ENCODE measurements around the gene DCBLD2.

The DCBLD2 gene

DNA sequence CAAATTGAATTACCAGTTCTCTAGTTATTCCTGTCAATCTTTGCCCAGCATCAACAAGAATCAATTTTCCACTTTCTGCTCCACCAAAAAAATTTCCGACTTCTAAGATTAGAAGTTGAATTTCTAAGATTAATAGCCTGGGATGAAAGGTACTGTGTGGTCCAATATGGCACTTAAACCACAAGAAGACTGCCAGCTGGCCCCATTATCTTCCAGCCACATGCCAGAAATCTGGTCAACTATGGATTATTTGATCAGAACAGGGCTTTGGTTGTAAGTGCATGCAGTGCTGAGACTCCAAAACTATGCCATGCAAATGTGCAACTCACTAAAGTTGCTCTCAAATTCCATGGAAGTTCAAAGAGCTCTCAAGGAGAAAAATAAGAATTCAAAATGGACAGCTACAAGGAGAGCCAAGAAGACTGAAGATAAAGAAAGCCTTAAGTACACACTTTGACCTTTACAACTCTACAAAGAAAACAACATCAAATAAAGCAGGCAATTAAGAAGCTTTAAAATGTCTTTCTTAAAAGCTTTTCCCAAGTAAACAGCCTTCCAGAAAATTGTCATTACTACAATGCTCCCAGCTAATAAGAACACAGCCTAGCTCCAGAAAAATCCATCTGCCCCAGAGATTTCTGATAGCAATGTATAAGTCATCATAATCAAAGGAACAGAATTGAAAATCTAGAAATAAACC lies 74.1 kb downstream of the DCBLD2 start:
- no peak for DNase-seq

DNA sequence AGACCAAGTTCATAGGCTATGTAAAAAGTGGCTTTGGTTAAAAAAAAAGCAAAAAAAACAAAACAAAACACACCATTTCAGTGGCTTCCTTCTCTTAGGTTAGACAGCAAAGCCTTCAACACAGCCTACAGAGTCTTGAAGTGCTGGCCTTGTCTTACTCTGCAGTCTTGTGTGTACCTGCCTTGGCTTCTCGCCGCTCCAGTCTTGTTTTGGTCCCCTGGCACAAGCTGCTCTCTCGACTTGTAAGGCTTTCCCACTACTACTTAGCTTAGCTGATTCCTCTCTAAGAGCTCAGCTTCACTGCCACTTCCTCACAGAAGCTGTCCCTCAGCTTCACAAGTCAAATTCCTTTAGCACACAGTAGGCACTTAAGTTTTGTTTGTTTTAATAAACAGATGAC lies 75.4 kb downstream of the DCBLD2 start:
- DNase-seq: no peak

- no peak for DNase-seq
Measured at GRCh38 chr3:98824256-98824655, 77.2 kb downstream of the DCBLD2 start.

DNA sequence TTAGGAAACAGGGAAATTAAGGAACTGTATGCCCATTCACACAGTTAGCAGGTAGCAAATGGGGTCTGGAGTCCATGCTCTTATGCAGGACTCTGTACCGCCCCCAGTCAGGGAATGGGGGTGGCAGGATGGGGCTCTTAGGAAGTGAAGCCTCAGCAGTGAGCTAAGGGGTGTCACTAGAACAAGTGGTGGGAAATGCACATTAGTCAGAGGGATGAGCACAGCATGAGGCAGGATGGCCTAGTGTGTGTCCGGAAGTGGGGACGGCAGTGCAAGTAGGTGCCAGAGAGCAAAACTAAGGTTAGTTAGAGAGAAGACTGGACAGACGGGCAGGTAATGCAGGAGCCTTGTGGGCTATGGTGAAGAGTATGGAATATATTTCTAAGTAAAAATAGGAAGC lies 77.7 kb downstream of the DCBLD2 start:
- no peak for DNase-seq

GRCh38 chr3:98821063-98821462 lies 80.4 kb downstream of the DCBLD2 start:
- DNase-seq: no peak

- no peak for DNase-seq
Measured at GRCh38 chr3:98817547-98818041, 83.9 kb downstream of the DCBLD2 start.

GRCh38 chr3:98814817-98815420 lies 86.6 kb downstream of the DCBLD2 start:
- DNase-seq: no peak

DNA sequence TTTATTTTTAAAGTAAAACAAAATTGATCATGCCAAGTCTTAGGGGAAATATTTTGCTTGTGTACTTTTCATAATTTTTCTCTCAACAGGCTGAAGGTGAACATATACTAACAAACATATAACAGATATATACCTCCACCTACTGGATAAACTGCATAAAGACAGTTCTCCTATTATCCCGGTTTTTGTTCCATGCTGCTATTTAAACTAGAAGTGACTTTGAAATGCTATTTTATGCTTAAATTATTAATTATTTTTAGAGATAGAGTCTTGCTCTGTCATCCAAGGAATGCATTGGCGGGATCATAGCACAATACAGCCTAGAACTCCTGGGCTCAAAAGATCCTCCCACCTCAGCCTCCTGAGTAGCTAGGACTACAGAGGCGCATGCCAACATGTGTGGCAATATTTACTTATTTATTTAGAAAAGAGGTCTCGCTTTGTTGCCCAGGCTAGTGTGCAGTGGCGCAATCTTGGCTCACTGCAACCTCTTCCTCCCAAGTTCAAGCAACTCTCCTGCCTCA lies 88.6 kb downstream of the DCBLD2 start:
- no peak for DNase-seq

DNA sequence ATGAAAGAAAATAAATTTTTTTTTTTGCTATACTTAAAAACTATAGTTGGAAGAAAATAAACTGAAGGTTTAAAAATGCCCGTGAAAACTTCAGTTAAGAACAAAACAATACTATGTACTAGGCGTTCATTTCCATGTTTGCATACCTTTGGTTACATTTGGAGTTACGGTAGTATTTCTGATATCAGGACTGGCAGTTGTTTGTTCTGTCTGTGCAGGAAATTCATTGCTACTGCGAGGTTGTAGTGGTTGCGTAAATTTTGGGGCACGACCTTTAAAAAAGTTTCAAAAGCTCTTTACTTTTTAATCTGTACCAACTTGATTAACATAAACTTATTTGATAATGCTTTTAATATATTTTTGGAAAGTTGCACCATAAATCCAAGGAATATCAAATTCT lies 90.4 kb downstream of the DCBLD2 start:
- DNase-seq: no peak

GRCh38 chr3:98809557-98809956 lies 91.9 kb downstream of the DCBLD2 start:
- no peak for DNase-seq

DNA sequence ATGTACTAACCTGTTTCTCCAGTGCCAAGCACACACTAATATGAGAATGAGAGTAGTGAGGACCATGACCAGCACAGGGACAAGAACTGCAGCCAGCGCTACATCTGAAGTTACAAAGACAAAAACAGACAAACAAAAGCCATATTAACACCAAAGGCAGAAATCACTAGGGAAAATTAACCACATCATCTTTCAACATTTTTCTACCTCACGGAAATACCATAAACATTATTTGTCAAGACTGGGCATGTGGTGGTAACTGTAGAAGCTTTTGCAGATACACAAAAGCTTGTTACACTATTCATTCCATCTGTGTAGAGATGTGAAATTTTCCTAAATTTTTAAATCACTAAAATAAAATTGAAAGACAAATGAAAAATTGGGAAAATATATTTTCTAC lies 93.4 kb downstream of the DCBLD2 start:
- no peak for DNase-seq

- DNase-seq: no peak
Measured at GRCh38 chr3:98807561-98807960, 93.9 kb downstream of the DCBLD2 start.

GRCh38 chr3:98807011-98807410 lies 94.5 kb downstream of the DCBLD2 start:
- no peak for DNase-seq

GRCh38 chr3:98806521-98806920 lies 95.0 kb downstream of the DCBLD2 start:
- DNase-seq: no peak

DNA sequence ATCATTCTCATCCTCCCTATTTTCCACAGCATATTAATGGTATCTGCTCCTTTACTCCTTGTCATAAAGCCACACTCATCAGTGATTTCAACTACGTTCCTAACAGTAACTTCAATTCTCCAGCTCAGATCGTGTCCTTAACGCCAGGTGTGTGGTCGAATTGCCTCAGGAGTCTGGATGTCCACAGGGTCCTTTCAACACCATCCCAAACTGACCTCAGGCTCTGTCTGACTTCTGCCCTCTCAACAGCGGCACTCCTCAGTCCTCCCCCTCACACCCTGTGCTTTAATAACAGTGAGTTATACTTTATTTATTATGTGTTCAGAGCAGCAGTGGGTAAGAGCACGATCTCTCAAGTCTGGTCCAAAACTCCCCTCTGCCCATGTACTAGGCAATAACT lies 95.9 kb downstream of the DCBLD2 start:
- no peak for DNase-seq

DNA sequence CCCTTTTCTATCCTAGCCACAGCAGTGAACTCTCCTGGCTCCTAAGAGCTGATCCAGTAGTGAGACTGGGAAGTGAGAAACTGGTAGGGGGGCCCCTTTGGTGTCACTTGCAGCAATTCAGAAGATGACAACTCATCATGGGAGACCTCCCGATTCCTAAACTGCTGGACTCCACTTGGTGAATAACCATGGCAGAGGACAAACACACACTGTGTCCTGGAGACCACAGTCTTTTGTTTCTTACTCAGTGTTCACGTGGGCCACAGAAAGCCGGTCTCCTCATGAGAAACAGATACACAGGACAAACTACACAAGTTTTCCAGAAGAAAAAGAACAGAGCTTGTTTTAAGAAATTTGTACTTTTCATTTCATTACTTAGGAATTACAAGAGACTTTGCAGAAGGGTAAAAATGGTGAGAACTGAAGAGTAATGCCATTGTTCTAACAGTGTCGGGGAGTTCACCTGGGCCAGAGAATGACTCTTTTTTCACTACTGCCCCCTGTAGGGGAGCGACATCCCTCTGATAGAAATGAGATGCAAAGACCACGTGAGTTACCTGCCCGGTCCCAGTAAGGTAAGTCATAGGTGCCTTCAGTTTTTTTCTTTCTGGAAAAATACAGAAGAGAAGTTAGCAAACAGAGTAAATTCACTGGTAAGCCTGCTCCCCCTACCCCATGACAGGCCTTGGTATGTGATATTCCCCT lies 100.3 kb downstream of the DCBLD2 start:
- DNase-seq: no peak

- DNase-seq: no peak
Measured at GRCh38 chr3:98800401-98800800, 101.1 kb downstream of the DCBLD2 start.

GRCh38 chr3:98799479-98799878 lies 102.0 kb downstream of the DCBLD2 start:
- no peak for DNase-seq

DNA sequence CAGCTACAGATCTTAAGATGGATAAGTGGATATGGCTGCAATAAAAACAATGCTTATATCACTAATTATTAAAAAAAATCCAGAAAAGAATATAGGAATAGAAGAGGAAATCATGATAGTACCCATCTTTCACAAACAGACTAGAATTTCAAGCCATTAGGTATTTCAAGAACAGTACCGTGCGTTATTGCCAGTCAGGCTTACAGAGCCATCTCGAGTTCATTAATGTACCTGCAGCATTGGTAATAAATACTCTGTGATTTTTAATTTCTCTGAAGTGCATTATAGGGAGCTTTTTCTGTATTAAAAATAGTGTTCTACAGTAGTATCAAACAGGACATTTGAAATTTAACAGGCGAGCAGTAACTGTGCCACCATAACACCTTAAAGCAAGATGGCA lies 102.7 kb downstream of the DCBLD2 start:
- no peak for DNase-seq

- DNase-seq: no peak
Measured at GRCh38 chr3:98797905-98798304, 103.6 kb downstream of the DCBLD2 start.

DNA sequence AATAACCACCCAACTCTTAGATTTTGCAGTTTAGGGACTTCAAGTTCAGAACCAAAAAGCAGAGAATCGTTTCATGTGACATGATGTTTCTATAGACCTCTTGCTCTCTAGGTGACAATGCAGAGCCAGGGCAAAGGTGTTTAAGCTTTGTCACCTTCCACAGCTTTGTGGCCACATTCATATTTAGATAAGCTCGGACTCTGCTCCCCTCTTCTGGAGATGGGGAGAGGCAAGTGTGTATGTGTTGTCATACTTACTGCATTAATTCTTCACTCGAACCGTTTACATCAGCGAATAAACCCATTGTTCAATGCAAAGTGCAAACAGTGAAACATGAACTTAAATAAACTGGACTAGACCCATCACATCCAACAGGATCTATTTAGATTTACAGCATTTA lies 105.2 kb downstream of the DCBLD2 start:
- no peak for DNase-seq

DNA sequence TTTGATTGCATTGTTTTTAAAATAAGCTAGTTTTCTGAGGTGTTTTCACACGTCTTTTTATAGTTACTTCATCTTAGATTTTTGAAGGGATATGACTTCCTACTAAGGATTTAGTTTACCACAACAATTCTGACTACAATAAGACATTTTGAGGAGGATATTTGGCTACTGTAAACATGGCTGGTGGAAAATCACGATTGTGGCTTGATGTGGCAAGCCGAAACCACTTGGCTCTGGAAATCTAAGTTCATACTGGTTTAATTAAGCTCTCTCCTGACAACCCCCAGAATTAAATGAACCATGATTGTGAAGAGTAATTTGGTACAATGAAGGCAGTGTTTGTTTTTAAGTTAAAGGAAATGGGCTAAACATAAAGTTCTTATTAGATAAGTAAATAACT lies 107.5 kb downstream of the DCBLD2 start:
- no peak for DNase-seq

DNA sequence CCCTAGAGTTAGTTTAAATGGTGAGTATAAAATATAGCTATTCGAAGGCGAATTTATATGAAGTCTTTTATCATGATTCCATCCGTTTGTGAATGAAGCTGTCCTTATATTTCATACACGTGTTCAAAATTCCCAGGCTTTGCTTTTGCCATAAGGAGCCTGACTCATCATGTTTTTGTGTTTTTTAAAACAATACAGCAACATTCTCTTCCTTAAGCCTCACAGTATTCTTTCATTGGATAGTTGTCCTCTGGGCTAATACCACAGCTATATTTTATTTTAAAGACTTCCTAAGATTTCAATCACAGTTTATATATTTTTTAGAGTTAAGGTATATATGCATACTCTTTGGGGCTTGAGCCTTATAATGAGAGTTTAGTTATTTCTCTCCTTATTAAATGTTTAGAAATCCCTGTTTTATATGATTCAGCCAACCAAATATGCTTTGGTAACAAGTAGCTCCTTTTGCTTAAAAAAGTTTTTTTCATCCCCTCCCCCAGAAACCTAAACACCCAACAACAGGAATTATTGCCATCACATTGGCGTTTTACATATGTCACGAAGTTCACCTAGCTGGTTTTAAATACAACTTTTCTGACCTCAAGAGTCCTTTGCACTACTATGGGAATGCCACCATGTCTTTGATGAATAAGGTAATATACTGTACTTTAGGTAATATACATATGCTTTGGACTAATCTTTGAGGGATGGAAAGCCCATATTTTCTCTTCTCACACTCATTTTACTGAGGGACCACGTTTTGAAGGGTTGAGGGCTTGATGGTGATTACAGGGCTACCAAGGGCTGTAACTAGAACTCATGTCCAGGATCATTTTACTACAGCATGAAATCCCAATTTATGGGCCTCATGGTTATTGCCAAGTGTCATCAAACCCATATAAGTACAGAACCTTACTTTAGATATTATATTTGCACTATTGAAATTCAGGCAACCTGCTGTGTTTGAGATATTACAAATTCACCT lies 109.9 kb downstream of the DCBLD2 start:
- no peak for DNase-seq

Data from activated CD4-positive, alpha-beta T cell treated with anti-CD3 and anti-CD28 coated beads, Interleukin-2, amount 50 U/mL, for 48 hours (primary cell).